ENCODE measurements around the gene C9orf153. TPM values are rescaled to one million over a fixed set of nuclear protein-coding genes. Genes with fewer than 3 reads are reported as not detected.
A peak's percentile ranks its signal among the peaks of the same experiment; 100 is the strongest.

C9orf153 gene
- total and polyA plus RNA-seq, 2 of the 13 experiments (the other 11 are each of a cell fraction or from before 2014, with no cell fraction given), result 0.17 to 0.44 TPM

DNA sequence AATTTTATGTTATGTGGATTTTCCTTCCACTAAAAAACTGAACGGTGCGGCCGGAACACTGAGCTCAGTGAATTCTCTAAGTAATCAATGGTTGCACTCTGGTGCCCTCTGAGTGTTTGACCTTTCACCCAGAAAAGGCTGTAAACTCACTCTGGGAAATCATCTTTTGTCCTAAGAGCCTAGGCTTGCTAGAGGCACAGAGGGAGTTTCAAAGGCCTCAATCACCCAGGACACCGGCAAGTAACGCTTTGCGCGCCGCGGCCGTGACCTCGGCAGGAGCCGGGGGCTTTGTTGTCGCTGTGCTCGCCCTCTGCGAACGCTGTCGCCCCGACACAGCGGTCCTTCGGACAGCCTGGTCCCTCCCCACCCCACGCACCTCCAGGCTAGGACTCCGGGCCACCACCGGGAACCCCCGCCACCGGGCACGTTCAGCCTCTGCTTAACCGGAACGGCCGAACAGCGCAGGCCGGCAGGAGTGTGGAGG is 22.2 kb upstream of the C9orf153 start (continued):
- TF ChIP-seq, protein P1, sequence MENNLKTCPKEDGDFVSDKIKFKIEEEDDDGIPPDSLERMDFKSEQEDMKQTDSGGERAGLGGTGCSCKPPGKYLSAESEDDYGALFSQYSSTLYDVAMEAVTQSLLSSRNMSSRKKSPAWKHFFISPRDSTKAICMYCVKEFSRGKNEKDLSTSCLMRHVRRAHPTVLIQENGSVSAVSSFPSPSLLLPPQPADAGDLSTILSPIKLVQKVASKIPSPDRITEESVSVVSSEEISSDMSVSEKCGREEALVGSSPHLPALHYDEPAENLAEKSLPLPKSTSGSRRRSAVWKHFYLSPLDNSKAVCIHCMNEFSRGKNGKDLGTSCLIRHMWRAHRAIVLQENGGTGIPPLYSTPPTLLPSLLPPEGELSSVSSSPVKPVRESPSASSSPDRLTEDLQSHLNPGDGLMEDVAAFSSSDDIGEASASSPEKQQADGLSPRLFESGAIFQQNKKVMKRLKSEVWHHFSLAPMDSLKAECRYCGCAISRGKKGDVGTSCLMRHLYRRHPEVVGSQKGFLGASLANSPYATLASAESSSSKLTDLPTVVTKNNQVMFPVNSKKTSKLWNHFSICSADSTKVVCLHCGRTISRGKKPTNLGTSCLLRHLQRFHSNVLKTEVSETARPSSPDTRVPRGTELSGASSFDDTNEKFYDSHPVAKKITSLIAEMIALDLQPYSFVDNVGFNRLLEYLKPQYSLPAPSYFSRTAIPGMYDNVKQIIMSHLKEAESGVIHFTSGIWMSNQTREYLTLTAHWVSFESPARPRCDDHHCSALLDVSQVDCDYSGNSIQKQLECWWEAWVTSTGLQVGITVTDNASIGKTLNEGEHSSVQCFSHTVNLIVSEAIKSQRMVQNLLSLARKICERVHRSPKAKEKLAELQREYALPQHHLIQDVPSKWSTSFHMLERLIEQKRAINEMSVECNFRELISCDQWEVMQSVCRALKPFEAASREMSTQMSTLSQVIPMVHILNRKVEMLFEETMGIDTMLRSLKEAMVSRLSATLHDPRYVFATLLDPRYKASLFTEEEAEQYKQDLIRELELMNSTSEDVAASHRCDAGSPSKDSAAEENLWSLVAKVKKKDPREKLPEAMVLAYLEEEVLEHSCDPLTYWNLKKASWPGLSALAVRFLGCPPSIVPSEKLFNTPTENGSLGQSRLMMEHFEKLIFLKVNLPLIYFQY (CRISPR knock-in tag; IDR thresholded peaks at IDR 0.05; ENCODE audit: borderline replicate concordance), result no peak
- TF ChIP-seq CHD4 (IDR thresholded peaks at IDR 0.05; ENCODE audit: borderline replicate concordance, low read length) (no peak), BRCA1 (CRISPR knock-in tag; IDR thresholded peaks at IDR 0.05) (no peak; the same call in 1 of the 2 replicates), ZNF30 (CRISPR knock-in tag; IDR thresholded peaks at IDR 0.05) (no peak), YEATS2 (CRISPR knock-in tag; IDR thresholded peaks at IDR 0.05; ENCODE audit: borderline replicate concordance) (no peak), RORA (CRISPR knock-in tag; IDR thresholded peaks at IDR 0.05) (0 out of 2 replicates have a peak, but pooled peaks have one; percentile 2), TOPORS (CRISPR knock-in tag; IDR thresholded peaks at IDR 0.05) (no peak; the same call in 1 of the 2 replicates), TEAD2 (CRISPR knock-in tag; IDR thresholded peaks at IDR 0.05) (no peak), ZBTB1 (CRISPR knock-in tag; IDR thresholded peaks at IDR 0.05; ENCODE audit: borderline replicate concordance) (no peak), JUND (CRISPR knock-in tag; IDR thresholded peaks at IDR 0.05) (no peak), SMAD1 (CRISPR knock-in tag; IDR thresholded peaks at IDR 0.05; ENCODE audit: borderline replicate concordance, low read depth) (no peak), RAD21 (CRISPR knock-in tag; IDR thresholded peaks at IDR 0.05) (peak; percentile 11; the same call in 1 of the 2 replicates), ZNF253 (CRISPR knock-in tag; IDR thresholded peaks at IDR 0.05; ENCODE audit: borderline replicate concordance) (0 out of 2 replicates have a peak, but pooled peaks have one; percentile 25), ELK4 (CRISPR knock-in tag; IDR thresholded peaks at IDR 0.05; ENCODE audit: borderline replicate concordance) (no peak), GPBP1L1 (CRISPR knock-in tag; IDR thresholded peaks at IDR 0.05) (no peak), BORCS8-MEF2B (CRISPR knock-in tag; IDR thresholded peaks at IDR 0.05) (peak; percentile 69; the same call in 1 of the 2 replicates), NR0B2 (CRISPR knock-in tag; IDR thresholded peaks at IDR 0.05) (no peak), ZNF430 (CRISPR knock-in tag; IDR thresholded peaks at IDR 0.05) (no peak), ESRRA (CRISPR knock-in tag; IDR thresholded peaks at IDR 0.05; ENCODE audit: low read depth) (peak; percentile 7; the same call in 1 of the 2 replicates), KLF13 (CRISPR knock-in tag; IDR thresholded peaks at IDR 0.05) (peak; percentile 49; the same call in 1 of the 2 replicates)
- TF ChIP-seq, protein P2, sequence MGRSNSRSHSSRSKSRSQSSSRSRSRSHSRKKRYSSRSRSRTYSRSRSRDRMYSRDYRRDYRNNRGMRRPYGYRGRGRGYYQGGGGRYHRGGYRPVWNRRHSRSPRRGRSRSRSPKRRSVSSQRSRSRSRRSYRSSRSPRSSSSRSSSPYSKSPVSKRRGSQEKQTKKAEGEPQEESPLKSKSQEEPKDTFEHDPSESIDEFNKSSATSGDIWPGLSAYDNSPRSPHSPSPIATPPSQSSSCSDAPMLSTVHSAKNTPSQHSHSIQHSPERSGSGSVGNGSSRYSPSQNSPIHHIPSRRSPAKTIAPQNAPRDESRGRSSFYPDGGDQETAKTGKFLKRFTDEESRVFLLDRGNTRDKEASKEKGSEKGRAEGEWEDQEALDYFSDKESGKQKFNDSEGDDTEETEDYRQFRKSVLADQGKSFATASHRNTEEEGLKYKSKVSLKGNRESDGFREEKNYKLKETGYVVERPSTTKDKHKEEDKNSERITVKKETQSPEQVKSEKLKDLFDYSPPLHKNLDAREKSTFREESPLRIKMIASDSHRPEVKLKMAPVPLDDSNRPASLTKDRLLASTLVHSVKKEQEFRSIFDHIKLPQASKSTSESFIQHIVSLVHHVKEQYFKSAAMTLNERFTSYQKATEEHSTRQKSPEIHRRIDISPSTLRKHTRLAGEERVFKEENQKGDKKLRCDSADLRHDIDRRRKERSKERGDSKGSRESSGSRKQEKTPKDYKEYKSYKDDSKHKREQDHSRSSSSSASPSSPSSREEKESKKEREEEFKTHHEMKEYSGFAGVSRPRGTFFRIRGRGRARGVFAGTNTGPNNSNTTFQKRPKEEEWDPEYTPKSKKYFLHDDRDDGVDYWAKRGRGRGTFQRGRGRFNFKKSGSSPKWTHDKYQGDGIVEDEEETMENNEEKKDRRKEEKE (IDR thresholded peaks at IDR 0.05), result no peak
